Activated T-cell treated with anti-CD3 and anti-CD28 coated beads, Interleukin-2, amount 50 U/mL, for 1 hour (primary cell): ENCODE data around the gene RASAL3.
A peak's percentile ranks its signal among the peaks of the same experiment; 100 is the strongest.
"Not testable (repeated sequence)": the region's sequence is repeated elsewhere in the genome, so short reads cannot be mapped to it uniquely, and the experiment has no call there.

ENCODE experiments used
- DNase-seq: peaks from one replicate; pipeline ENCODE4 v3.0.0-alpha.2; 2020

Gene RASAL3

GRCh38 chr19:15464394-15465385 is at the start of gene RASAL3:
TSS of gene RASAL3 (minus strand) at chr19:15464544. CDS start at chr19:15464358, 186 bp downstream.
- DNase-seq: peak; percentile 73

GRCh38 chr19:15511671-15512424 is 47.5 kb upstream of the RASAL3 start:
- no peak for DNase-seq

- peak; percentile 34 for DNase-seq
These were observed 43.8 kb upstream of the RASAL3 start, which contains the start of gene CYP4F22 for GRCh38 chr19:15508035-15508710. TSS of gene CYP4F22 (plus strand) at chr19:15508525. CDS start at chr19:15525337, 16,812 bp downstream.

- DNase-seq: no peak
These were observed 43.0 kb upstream of the RASAL3 start for GRCh38 chr19:15507068-15508034.

- no peak for DNase-seq
These were observed 41.8 kb upstream of the RASAL3 start for GRCh38 chr19:15506074-15506571.

- no peak for DNase-seq
These were observed 37.9 kb upstream of the RASAL3 start for GRCh38 chr19:15502264-15502663.

GRCh38 chr19:15501596-15501995 is 37.3 kb upstream of the RASAL3 start:
- DNase-seq: no peak

- no peak for DNase-seq
These were observed 34.6 kb upstream of the RASAL3 start for GRCh38 chr19:15498910-15499309.

- DNase-seq: no peak
These were observed 34.0 kb upstream of the RASAL3 start for GRCh38 chr19:15498156-15498858.

- DNase-seq: no peak
These were observed 30.8 kb upstream of the RASAL3 start for GRCh38 chr19:15495151-15495550.

GRCh38 chr19:15488489-15489226 is 24.3 kb upstream of the RASAL3 start:
- DNase-seq: no peak

- no peak for DNase-seq
These were observed 22.7 kb upstream of the RASAL3 start for GRCh38 chr19:15487038-15487437.

GRCh38 chr19:15485768-15486167 is 21.4 kb upstream of the RASAL3 start:
- DNase-seq: not testable (repeated sequence)

- DNase-seq: not testable (repeated sequence)
These were observed 16.7 kb upstream of the RASAL3 start for GRCh38 chr19:15480996-15481395.

- no peak for DNase-seq
These were observed 15.3 kb upstream of the RASAL3 start, which contains the start of gene PGLYRP2 for GRCh38 chr19:15479391-15480345. TSS of gene PGLYRP2 (minus strand) at chr19:15479501. CDS start at chr19:15479371, 130 bp downstream.

GRCh38 chr19:15476325-15476724 is 12.0 kb upstream of the RASAL3 start:
- DNase-seq: no peak

- no peak for DNase-seq
These were observed 11.3 kb upstream of the RASAL3 start for GRCh38 chr19:15475611-15476010.

- no peak for DNase-seq
These were observed 10.8 kb upstream of the RASAL3 start for GRCh38 chr19:15475169-15475568.

GRCh38 chr19:15473821-15474220 is 9.5 kb upstream of the RASAL3 start:
- not testable (repeated sequence) for DNase-seq
